ENCODE data around the gene DRG2. TPM values are rescaled to one million over a fixed set of nuclear protein-coding genes. Genes with fewer than 3 reads are reported as not detected.

DRG2 gene
- total and polyA plus RNA-seq, 2 of the 13 experiments (the other 11 are each of a cell fraction or from before 2014, with no cell fraction given), result 20.1 to 26.6 TPM

DNA sequence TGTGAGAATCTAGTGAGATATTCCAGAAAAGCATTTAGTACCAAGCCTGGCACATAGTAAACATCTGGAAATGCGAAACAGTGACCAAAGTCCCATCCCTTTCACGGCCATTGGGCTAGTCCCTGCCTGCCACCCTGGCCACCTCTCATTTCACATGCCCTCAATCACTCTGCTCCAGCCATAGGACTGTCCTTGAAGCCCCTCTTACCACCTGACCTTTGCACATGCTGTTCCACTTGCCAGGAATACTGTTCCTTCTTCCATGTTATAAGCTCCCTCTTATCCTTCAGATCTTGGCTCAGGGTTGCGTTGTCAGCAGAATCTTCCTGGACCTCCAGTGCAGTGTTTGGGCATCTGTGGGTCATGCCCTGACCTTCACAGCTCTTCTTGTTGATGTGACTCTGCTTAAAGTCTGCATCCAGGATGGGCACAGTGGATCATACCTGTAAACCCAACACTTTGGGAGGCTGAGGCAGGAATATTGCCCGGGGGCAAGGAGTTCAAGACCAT is 22.9 kb downstream of the DRG2 start:
- FAIRE-seq, result no peak
- no peak for DNase-seq (ENCODE audit: low spot score)
- no peaks in the 10 kb centered on the region for H3K79me2 ChIP-seq (ENCODE audit: insufficient read depth, low read length)
- no TSS peak for BruUV-seq (replicated peaks)
- no peaks in the 10 kb centered on the region for H3K9me3 ChIP-seq (ENCODE audit: low read length)
- no peak overlapping the region for H3K4me2 ChIP-seq (ENCODE audit: low read depth, low read length)
- no peak overlapping the region for H2AFZ ChIP-seq (ENCODE audit: low read length)
- H4K20me1 ChIP-seq (ENCODE audit: insufficient read depth, low read length), result no peaks in the 10 kb centered on the region
- peaks cover 30% of the 10 kb centered on the region for H3K4me1 ChIP-seq (ENCODE audit: insufficient read depth, low read length)
- ChIA-PET CTCF (ENCODE audit: low intra/inter-chr PET ratio, low total read pairs) (no interaction called here), POLR2A (no interaction called here)
- WGBS (ENCODE audit: low lambda C conversion rate), result 46% methylated on average over 3 of the region's 4 CpGs
- H3K4me3 ChIP-seq (replicated peaks in 1 of 3; ENCODE audit: insufficient read depth in 1 of 3, low read depth in 2 of 3, low read length in 3 of 3), result no peak overlapping the region
- TF ChIP-seq PAX8 (CRISPR knock-in tag; IDR thresholded peaks at IDR 0.05; ENCODE audit: borderline replicate concordance) (no peak), CREB1 (IDR thresholded peaks at IDR 0.05) (no peak), CREB1 (CRISPR knock-in tag; IDR thresholded peaks at IDR 0.05) (no peak), MAFF (IDR thresholded peaks at IDR 0.05; ENCODE audit: low read depth, low read length) (0 out of 2 replicates have a peak, but pooled peaks have one; percentile 7), ZNF34 (CRISPR knock-in tag; IDR thresholded peaks at IDR 0.05; ENCODE audit: borderline replicate concordance) (no peak), ZMYM3 (CRISPR knock-in tag; IDR thresholded peaks at IDR 0.05) (peak; percentile 68; the same call in 1 of the 2 replicates), NR2F6 (IDR thresholded peaks at IDR 0.05) (peak; percentile 31; the same call in 1 of the 2 replicates), NR2F6 (CRISPR knock-in tag; IDR thresholded peaks at IDR 0.05) (0 out of 2 replicates have a peak, but pooled peaks have one; percentile 12), MAFK (conservative IDR thresholded peaks at IDR 0.05 in 1 of 2, IDR thresholded peaks at IDR 0.05 in 1 of 2; ENCODE audit: low read length in 2 of 2) (peak; percentile 21 to 51; a peak in 1 of 4 replicates), BORCS8-MEF2B (CRISPR knock-in tag; IDR thresholded peaks at IDR 0.05) (no peak), TBX2 (CRISPR knock-in tag; IDR thresholded peaks at IDR 0.05; ENCODE audit: borderline replicate concordance) (no peak), MBD4 (IDR thresholded peaks at IDR 0.05; ENCODE audit: borderline replicate concordance, low read length) (no peak), TAF1 (CRISPR knock-in tag; IDR thresholded peaks at IDR 0.05) (no peak), ZNF225 (CRISPR knock-in tag; IDR thresholded peaks at IDR 0.05) (no peak), NR2F1 (CRISPR knock-in tag; IDR thresholded peaks at IDR 0.05) (peak in 1 of 2 experiments; percentile 66; a peak in 2 of 4 replicates)
- TF ChIP-seq, protein P1, sequence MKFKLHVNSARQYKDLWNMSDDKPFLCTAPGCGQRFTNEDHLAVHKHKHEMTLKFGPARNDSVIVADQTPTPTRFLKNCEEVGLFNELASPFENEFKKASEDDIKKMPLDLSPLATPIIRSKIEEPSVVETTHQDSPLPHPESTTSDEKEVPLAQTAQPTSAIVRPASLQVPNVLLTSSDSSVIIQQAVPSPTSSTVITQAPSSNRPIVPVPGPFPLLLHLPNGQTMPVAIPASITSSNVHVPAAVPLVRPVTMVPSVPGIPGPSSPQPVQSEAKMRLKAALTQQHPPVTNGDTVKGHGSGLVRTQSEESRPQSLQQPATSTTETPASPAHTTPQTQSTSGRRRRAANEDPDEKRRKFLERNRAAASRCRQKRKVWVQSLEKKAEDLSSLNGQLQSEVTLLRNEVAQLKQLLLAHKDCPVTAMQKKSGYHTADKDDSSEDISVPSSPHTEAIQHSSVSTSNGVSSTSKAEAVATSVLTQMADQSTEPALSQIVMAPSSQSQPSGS (CRISPR knock-in tag; IDR thresholded peaks at IDR 0.05), result no peak
- in situ Hi-C loops (cut with HindIII; ENCODE audit: extremely low pct_ligation_motif_present, low pct_unique_long_range_greater_than_20kb) (loop anchor here (25.0 kb wide), 1 partner anchor 98 kb away; no protein-coding TSS in a partner anchor), intact Hi-C loops (cut with micrococcal nuclease; ENCODE audit: unreplicated experiment) (no loop called here)
- no peak overlapping the region for H3K27ac ChIP-seq (ENCODE audit: extremely low read length, insufficient read depth, low read length)
- H3K27me3 ChIP-seq (ENCODE audit: control insufficient read depth in 1 of 2, insufficient read depth in 2 of 2, low read length in 2 of 2), result no peaks in the 10 kb centered on the region
- no peak overlapping the region for H3K9ac ChIP-seq (ENCODE audit: insufficient read depth, low read depth, low read length)
- H3K36me3 ChIP-seq (replicated peaks in 1 of 2; ENCODE audit: control insufficient read depth in 1 of 2, insufficient read depth in 2 of 2, low read length in 2 of 2), result peaks cover 0 to 1% of the 10 kb centered on the region in 2 experiments; a peak in 1 of 5 replicates
- no peak for ATAC-seq

Data from HepG2 (cell line).